ENCODE data around the gene PTGIS.

- no peak for TF ChIP-seq POLR2A (IDR thresholded peaks at IDR 0.05)
- no peak for TF ChIP-seq CTCF (IDR thresholded peaks at IDR 0.05)
These were observed 86.8 kb downstream of the PTGIS start for GRCh38 chr20:49481116-49481515.

All from body of pancreas (tissue), 4 donors.